ENCODE results near the gene RPS6KB1.
A peak's percentile ranks its signal among the peaks of the same experiment; 100 is the strongest.
"Not testable (repeated sequence)": the region's sequence is repeated elsewhere in the genome, so short reads cannot be mapped to it uniquely, and the experiment has no call there.

The RPS6KB1 gene

DNA sequence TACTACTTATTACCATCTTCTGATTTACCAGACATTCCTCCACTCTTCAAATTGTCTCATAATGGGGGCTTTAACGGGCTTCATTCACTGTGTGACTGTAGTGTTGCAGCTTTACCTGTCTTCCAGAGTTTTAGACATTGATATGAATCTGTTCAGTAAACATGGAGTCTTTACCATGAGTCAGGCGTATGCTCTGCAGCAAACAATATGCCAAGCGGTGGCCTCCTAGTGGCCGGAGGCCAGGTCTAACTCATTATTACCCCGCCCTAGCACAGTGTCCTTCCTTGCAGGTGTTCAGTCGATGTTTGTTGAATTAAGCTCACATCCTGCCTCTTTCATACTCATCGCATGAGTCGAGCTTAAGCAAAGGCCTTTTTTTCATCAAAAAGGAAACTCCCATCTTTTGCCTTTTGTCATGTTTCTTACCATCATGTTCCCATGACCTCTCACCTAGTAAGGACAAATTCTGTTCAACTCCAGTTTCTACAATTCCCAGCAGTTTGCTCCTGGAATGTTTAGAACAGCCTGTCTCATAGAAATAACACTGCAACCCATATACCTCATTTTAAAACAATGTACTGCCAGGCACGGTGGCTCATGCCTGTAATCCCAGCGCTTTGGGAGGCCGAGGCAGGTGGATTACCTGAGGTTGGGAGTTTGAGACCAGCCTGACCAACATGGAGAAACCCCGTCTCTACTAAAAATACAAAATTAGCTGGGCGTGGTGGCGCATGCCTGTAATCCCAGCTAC, 39.6 kb upstream of the RPS6KB1 start:
- Histone ChIP-seq H3K4me1 (ENCODE audit: insufficient read depth, poor library complexity, severe bottlenecking) (peaks cover 48% of the 10 kb centered on the region), H3K4me3 (ENCODE audit: severe bottlenecking) (no peak overlapping the region), H3K9me3 (ENCODE audit: severe bottlenecking) (no peaks in the 10 kb centered on the region), H3K27me3 (ENCODE audit: insufficient read depth, poor library complexity, severe bottlenecking) (no peaks in the 10 kb centered on the region), H3K36me3 (ENCODE audit: low read depth) (no peaks in the 10 kb centered on the region), H3K27ac (ENCODE audit: poor library complexity, severe bottlenecking) (peak overlapping the region; percentile 87)
- TF ChIP-seq, protein P1, sequence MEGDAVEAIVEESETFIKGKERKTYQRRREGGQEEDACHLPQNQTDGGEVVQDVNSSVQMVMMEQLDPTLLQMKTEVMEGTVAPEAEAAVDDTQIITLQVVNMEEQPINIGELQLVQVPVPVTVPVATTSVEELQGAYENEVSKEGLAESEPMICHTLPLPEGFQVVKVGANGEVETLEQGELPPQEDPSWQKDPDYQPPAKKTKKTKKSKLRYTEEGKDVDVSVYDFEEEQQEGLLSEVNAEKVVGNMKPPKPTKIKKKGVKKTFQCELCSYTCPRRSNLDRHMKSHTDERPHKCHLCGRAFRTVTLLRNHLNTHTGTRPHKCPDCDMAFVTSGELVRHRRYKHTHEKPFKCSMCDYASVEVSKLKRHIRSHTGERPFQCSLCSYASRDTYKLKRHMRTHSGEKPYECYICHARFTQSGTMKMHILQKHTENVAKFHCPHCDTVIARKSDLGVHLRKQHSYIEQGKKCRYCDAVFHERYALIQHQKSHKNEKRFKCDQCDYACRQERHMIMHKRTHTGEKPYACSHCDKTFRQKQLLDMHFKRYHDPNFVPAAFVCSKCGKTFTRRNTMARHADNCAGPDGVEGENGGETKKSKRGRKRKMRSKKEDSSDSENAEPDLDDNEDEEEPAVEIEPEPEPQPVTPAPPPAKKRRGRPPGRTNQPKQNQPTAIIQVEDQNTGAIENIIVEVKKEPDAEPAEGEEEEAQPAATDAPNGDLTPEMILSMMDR (IDR thresholded peaks at IDR 0.05; ENCODE audit: poor library complexity, severe bottlenecking): peak; percentile 92
- DNase-seq (ENCODE audit: low spot score) (peak; percentile 93), ATAC-seq (ENCODE audit: low read depth) (peak; percentile 91)

DNA sequence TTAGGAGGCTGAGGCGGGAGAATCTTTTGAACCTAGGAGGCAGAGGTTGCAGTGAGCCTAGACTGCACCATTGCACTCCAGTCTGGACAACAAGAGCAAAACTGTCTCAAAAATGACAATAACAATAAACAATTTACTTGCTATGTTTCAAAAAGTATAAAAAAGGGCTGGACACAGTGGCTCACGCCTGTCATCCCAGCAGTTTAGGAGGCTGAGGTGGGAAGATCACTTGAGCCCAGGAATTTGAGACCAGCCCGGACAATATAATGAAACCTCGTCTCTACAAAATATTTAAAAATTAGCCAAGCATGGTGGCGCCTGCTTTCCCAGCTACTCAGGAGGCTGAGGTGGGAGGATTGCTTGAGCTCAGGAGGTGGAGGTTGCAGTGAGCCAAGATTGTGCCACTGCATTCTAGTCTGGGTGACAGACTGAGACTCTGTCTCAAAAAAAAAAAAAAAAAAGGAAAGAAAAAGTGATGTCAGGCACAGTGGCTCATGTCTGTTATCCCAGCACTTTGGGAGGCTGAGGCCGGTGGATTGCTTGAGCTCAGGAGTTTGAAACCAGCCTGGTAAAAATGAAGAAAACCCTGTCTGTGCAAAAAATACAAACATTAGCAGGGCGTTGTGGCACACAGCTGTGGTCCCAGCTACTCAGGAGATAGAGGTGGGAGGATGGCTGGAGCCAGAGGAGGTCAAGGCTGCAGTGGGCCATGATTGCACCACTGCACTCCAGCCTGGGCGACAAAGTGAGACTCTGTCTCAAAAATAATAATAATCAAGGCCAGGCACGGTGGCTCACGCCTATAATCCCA, 38.8 kb upstream of the RPS6KB1 start:
- not testable (repeated sequence) for ATAC-seq (ENCODE audit: low read depth); DNase-seq (ENCODE audit: low spot score); H3K4me3 ChIP-seq (ENCODE audit: severe bottlenecking); H3K36me3 ChIP-seq (ENCODE audit: low read depth); H3K9me3 ChIP-seq (ENCODE audit: severe bottlenecking); H3K27me3 ChIP-seq (ENCODE audit: insufficient read depth, poor library complexity, severe bottlenecking)
- Histone ChIP-seq H3K4me1 (ENCODE audit: insufficient read depth, poor library complexity, severe bottlenecking) (peaks cover 48% of the 10 kb centered on the region), H3K27ac (ENCODE audit: poor library complexity, severe bottlenecking) (peak overlapping the region; percentile 87)

DNA sequence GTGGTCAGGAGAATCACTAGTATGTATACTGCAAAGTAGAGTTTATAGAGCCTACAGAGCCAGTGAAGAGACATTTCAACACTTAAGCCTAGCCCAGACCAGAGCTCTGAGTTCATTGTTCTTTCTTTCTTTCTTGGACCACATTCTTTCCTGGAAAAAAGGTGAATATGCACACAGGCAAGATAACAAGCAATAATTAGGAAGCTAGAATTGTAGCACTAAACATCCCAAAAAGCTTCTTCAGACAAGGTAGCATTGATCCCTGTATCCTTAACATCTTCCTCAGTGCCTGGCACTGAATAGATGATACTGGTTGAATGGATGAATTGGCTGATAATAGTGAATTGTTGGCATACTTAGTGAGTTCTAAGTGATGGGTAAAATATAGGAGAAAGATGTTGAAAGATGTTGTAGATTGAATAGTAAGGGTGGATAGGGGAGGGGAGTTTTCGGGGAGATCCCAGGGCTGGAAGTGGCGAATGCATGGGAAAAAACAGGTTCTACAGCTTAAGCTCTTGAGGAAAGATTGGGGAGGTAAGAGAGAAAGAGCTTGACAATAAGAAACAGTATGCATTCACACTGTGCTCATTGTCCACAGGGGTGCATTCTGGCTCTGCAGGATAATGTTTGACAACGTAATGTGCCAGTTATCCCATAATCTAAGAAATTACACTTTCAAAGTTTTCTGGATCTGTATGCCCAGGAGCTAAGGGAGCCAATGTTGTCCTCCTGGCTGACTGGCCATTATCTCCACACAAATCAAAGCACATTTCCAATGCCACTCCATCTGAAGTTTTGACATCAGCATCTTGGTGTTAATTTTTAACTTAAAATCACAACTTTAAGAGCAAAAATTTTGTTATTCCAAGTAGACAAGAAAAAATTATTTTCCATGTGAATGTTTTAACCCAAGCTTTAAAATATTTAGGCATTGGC, 35.8 kb upstream of the RPS6KB1 start:
- TF ChIP-seq, protein P1 (IDR thresholded peaks at IDR 0.05; ENCODE audit: poor library complexity, severe bottlenecking): no peak
- Histone ChIP-seq H3K27ac (ENCODE audit: poor library complexity, severe bottlenecking) (peak overlapping the region; percentile 87), H3K4me3 (ENCODE audit: severe bottlenecking) (no peak overlapping the region), H3K27me3 (ENCODE audit: insufficient read depth, poor library complexity, severe bottlenecking) (no peaks in the 10 kb centered on the region), H3K9me3 (ENCODE audit: severe bottlenecking) (no peaks in the 10 kb centered on the region), H3K4me1 (ENCODE audit: insufficient read depth, poor library complexity, severe bottlenecking) (peaks cover 40% of the 10 kb centered on the region), H3K36me3 (ENCODE audit: low read depth) (peaks cover 10% of the 10 kb centered on the region)
- ATAC-seq (ENCODE audit: low read depth) (no peak), DNase-seq (ENCODE audit: low spot score) (no peak)

DNA sequence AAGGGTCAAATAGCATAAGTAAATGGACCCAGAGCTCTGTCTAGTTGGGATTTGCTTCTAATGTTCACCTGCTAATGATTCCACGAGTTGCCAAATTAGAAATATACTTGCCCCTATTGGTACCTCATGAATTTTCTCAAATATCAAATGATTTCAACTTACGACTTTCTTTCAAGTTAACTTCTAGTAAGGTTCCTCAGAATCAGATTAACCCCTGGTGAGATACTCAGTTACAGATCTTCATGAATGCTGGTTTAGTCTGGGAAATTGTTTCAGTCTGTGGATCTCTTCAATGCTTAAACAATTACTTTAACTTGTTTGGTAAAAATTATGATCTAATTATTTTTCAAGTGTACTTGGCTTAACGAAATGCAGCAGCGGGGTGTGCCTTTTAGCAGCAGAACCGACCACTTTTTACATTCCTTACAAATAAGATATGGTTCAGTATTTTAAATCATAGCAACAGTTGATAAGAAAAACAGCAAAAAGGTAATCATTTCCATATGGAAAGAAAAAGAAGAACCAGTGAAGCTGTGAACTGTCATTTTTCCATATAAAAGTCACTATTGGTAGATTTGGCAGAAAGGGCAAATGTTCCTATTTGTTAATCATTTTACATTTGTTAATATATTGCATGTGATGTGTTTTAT, 34.6 kb upstream of the RPS6KB1 start:
- Histone ChIP-seq H3K27ac (ENCODE audit: poor library complexity, severe bottlenecking) (peak overlapping the region; percentile 87), H3K27me3 (ENCODE audit: insufficient read depth, poor library complexity, severe bottlenecking) (no peaks in the 10 kb centered on the region), H3K9me3 (ENCODE audit: severe bottlenecking) (no peaks in the 10 kb centered on the region), H3K4me3 (ENCODE audit: severe bottlenecking) (no peak overlapping the region), H3K36me3 (ENCODE audit: low read depth) (peaks cover 18% of the 10 kb centered on the region), H3K4me1 (ENCODE audit: insufficient read depth, poor library complexity, severe bottlenecking) (peaks cover 29% of the 10 kb centered on the region)
- TF ChIP-seq, protein P1 (IDR thresholded peaks at IDR 0.05; ENCODE audit: poor library complexity, severe bottlenecking): no peak
- DNase-seq (ENCODE audit: low spot score): no peak
- ATAC-seq (ENCODE audit: low read depth): no peak
